Globus pallidus (tissue), 1 donor: Measurements from ENCODE around the gene VSIG2.
A peak's percentile ranks its signal among the peaks of the same experiment; 100 is the strongest.
"Not testable (repeated sequence)": the region's sequence is repeated elsewhere in the genome, so short reads cannot be mapped to it uniquely, and the experiment has no call there.

ENCODE experiments used
- DNase-seq: peaks from one replicate; pipeline ENCODE4 v3.0.0-alpha.2; 2015; ENCODE audit warnings: low spot score

The VSIG2 gene, protein sequence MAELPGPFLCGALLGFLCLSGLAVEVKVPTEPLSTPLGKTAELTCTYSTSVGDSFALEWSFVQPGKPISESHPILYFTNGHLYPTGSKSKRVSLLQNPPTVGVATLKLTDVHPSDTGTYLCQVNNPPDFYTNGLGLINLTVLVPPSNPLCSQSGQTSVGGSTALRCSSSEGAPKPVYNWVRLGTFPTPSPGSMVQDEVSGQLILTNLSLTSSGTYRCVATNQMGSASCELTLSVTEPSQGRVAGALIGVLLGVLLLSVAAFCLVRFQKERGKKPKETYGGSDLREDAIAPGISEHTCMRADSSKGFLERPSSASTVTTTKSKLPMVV

DNA sequence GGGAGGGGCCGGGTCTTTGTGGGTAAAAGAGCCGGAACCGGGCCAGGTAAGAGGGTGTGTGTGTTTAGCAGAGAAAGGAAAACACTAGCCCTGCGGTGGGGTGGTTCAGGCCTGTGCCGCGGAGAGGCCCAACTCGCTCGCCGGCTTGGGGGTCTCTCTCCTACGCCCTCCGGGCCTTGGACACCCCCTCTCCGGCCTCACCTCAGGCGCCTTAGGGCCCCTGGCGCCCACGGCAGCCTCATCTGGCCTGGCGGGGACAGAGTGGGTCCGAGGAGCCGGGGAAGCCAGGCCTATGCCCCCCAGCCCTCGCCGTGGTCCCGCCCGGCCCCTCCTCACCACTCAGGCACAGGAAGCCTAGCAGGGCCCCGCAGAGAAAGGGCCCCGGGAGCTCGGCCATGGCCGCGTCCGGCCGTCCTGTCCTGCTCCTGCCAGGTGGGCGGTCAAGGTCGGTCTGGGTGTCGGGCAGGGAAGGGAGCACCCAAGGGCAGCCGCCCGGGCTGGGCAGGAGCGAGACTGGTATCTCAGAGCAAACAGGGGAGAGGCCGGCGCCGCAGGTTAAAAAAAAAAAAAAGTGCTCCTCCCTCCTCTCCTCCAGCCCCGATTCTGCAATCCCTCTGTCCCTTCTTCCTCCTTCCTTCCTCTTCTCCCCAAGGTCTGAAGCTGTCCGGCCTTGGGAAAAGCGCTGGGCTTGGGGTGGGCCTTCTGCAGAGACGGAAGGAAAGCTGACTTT is at the start of gene VSIG2:
Gene VSIG2, minus strand, starts transcription at position 515 of the 730 bp plus-strand sequence. Its CDS starts 118 bp downstream, at position 397.
- no peak for DNase-seq

GRCh38 chr11:124801014-124801413 is 49.0 kb upstream of the VSIG2 start:
- DNase-seq, result no peak

- DNase-seq, result peak; percentile 87
These were observed 48.3 kb upstream of the VSIG2 start, which contains the start of gene MSANTD2 for GRCh38 chr11:124800226-124800929. TSS of gene MSANTD2 (minus strand) at chr11:124800406. CDS start at chr11:124800380, 26 bp downstream.

GRCh38 chr11:124799348-124800225 is 47.5 kb upstream of the VSIG2 start:
- peak; percentile 8 for DNase-seq

DNA sequence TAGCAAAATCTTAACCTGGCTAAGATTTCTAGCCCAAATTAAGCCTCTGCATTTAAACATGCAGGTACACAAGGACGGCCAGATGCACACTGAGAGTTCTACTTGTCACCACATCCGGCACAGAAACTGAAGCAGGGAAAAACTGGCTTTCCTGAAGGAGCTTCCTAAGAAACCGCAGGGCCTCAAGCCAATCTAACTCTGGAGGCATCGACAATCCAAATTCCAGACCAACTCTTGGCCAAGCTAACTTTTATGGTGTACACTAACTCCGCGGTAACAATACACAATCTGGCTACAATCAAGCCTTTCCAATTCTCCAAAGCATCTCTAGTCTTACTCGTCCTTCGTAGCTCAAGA is 46.9 kb upstream of the VSIG2 start:
- no peak for DNase-seq

DNA sequence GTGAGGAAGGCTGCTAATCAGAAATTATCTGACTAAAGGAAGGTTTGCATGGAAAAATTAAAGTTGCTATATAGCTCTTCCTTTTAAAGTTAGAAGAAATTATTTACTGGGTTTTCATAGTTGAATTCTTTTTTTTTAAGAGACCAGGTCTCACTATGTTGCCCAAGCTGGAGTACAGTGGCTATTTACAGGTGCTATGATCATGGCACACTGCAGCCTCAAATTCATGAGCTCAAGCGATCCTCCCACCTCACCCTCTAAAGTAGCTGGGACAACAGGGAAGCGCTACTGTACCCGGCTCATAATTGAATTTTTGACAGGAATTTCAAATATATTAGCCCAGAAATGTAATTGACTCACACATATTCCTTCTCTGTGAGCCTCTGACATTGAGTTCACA is 44.3 kb upstream of the VSIG2 start:
- DNase-seq, result no peak

- peak; percentile 24 for DNase-seq
These were observed 41.6 kb upstream of the VSIG2 start for GRCh38 chr11:124793466-124794278.

- DNase-seq, result no peak
These were observed 39.7 kb upstream of the VSIG2 start for GRCh38 chr11:124791626-124792341.

DNA sequence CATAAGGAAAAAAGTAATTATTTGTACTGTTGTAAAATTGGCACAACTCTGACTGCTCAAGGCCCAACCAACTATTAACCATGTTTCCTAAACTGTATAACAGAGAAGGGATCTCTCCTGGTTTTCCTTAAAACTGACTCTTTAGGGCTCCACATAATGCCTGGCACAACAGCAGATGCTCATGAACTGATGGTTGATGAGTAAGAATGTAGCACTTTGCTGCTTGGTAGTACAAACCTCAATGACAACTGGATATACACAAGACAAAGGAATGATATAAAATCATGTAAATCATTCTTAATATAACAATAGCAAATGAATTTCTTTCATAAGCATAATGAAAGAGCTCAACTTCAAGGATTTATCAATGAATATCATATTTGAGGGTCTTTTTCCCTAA is 36.5 kb upstream of the VSIG2 start:
- no peak for DNase-seq

DNA sequence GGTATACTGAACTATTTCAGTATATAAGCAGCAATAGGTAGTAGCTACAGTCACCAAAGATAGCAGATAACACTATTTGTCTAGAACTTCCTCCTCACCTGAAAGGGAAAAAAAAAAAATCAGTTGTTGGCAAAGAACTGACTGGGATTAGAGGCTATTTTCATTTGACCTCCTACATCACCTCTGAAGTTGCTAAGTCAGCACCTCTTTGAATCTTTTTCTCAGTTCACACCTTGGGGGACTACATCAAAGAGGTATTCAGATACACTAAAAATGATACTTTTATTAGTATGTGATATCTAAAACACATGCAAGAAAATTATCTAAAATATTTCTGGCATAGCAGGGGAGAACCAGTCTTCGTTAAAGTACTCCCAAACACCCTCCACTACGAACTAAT is 32.0 kb upstream of the VSIG2 start:
- DNase-seq, result no peak

GRCh38 chr11:124783002-124783401 is 30.9 kb upstream of the VSIG2 start:
- DNase-seq, result no peak

DNA sequence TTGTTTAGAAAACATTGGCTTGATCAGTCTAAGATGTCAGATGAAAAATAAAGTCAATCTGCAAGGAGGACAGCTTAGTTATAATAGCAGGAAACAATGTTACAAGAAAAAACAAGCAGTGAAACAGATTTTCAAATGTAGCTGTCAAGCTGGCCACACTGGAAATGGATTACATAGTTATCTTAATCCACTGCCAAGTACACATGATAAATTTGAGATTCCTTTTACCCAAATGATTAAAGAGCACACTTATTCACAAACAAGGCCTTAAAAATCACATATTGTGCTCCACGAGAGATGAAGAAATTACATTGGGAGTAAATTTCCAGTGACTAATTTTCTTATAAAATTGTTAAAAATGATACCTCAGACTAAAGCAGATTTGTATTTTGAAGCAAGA is 27.5 kb upstream of the VSIG2 start:
- no peak for DNase-seq

DNA sequence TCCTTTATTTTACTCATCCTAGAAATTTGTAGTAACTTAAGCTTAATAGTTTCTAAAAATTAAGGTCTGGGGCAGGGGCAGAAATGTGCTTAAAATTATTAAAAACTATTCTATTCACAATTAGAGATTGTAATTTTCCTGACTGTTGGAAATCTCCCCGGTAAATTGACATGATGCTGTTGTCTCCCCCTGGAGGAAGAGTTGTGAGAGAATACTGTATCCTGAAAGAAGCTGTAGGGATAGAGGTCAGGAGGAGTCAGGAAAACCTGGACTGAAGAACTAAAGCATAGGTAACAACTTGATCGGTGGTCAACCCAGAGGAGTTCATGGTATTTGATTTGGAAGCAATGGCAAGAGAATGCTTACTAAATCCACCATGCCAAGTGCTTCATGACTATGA is 26.2 kb upstream of the VSIG2 start:
- DNase-seq, result no peak

DNA sequence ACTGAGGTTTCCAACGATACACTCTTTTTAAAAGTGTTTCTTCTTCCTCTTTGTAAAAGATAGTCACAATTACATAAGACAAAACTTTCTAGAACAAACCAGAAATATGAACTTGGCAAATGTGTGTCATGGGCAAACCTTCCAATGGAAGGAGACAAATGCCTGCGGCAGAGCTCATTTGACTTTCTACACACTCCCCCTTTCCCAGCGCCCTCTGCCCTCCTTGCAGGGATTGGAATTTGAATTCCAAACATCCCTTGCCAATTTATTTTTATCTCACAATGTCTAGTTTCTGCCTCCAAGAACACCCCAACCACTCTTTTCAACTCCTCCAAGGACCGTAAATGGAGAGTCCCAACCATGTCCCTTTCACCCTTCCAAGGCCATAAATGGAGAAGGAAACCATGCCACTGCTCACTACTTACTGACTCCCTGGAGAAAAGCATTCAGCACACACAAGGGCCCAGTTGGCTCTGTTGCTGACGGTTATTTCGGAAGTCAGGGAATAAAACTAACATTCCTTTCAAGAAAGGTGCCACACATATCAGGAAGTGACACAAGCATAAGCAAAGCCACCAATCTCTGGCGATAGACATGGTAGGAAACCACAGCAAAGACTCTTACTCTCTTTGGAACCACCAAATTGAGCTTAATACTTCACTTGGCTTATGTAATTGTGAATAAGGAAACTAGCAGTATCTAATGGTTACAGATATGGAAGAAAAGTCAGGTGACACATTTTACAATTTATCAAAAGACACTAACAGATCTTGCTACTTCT is 25.0 kb upstream of the VSIG2 start:
- no peak for DNase-seq

DNA sequence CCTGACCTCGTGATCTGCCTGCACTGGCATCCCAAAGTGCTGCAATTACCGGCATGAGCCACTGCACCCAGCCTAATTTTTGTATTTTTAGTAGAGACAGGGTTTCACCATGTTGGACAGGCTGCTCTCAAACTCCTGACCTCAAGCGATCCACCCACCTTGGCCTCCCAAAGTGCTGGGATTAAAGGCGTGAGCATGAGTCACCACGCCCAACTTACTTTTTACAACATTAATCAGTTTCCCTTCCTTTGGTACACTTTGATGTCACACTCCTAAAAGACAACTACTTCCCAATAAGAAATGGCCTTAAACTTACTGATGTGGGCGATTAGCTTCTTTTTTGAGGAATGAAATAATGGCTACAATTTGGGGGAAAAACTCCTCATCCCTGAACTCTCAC is 18.9 kb upstream of the VSIG2 start:
- DNase-seq, result not testable (repeated sequence)

DNA sequence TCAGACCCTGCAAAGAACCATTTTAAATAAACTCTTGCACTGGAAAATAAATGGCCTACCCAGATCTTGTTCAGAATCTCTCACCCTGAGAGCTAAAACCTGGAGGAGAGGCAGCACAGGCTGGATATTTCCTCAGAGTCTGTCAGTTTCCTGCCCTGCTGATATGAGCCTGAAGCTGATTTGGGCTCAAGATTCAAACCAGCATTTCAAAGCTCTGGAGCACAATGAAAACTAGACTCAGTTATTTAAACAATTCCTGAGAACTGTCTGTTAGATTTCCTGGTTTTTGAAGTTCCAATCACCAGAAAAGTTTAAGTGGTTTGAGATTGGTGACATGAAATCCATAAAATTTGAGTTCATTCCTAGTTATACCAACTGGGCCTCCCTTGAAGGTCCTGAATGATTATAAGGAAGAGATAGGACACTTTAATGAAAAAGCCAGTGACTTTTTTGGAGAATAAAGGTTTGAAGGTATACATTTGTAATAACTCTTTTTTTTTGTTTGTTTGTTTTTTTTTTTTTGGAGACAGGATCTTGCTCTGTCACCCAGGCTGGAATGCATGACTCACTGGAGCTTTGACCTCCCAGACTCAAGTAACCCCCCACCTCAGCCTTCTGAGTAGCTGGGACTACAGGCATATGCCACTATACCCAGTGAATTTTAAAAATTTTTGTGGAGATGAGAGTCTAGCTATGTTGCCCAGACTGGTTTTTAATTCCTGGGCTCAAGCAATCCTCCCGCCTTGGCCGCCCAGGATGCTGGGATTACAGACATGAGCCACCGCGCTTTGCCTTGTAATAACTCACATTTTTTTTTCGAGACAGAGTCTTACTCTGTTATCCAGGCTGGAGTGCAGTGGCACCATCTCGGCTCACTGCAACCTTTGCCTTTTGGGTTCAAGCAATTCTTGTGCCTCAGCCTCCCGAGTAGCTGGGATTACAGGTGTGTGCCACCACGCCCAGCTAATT is 18.0 kb upstream of the VSIG2 start:
- DNase-seq, result no peak

- DNase-seq, result no peak
These were observed 16.9 kb upstream of the VSIG2 start for GRCh38 chr11:124768914-124769313.

GRCh38 chr11:124766156-124766555 is 14.1 kb upstream of the VSIG2 start:
- DNase-seq, result no peak
